Thoracic aorta endothelial cell (primary cell): Measurements from ENCODE around the gene PXYLP1. TPM values are rescaled to one million over a fixed set of nuclear protein-coding genes. Genes with fewer than 3 reads are reported as not detected.

Experiments used
- total RNA-seq: library from RNA; depleted of rRNA; stranded (reverse); fragments of >200 nt; gene quantifications from 2 replicates; pipeline ENCODE4 v1.2.3, GENCODE V29; 2012

The PXYLP1 gene
- total RNA-seq: 2.5 and 4.5 TPM in 2 replicates

GRCh38 chr3:141231101-141231951 is at the start of gene PXYLP1:
TSS of gene PXYLP1 (plus strand) at chr3:141231825. CDS start at chr3:141260176, 28,351 bp downstream.

Other genes with a start within 250 kb of the PXYLP1 start
- under 0.01 TPM in 1 of 2 replicates, not detected in the other for gene SPSB4, start 180.5 kb upstream of the PXYLP1 start, total RNA-seq
- gene ZBTB38, start 136.7 kb downstream of the PXYLP1 start, total RNA-seq: 134 and 161 TPM in 2 replicates